ENCODE measurements around the gene IFNA10. TPM values are rescaled to one million over a fixed set of nuclear protein-coding genes. Genes with fewer than 3 reads are reported as not detected.
A peak's percentile ranks its signal among the peaks of the same experiment; 100 is the strongest.
"Not testable (repeated sequence)": the region's sequence is repeated elsewhere in the genome, so short reads cannot be mapped to it uniquely, and the experiment has no call there.

The IFNA10 gene
- polyA plus RNA-seq (ENCODE audit: insufficient read length in 4 of 4) = not detected

DNA sequence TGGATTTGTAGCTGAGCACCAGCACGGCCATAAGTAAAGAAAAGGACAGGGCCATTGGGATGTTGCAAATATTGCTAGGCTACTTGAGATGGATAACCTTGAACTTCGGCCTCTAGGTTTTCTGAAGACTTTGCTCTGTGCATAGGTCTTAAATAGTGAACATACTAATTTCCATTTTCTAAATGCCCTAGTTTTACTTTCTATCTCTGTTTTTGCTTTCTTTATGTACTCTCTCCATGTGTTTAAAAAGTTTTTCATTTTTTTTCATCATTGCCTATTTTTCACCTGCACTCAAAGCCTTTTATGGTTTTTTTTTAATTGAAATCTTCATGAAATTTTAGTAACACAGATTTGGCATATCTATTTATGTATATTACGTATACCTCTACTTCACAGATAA is at the start of gene IFNA10:
Gene IFNA10, minus strand, starts transcription at position 101 of the 400 bp plus-strand sequence. Its CDS starts 46 bp downstream, at position 55.
- DNase-seq (ENCODE audit: low read depth in 4 of 4, low spot score in 2 of 4) = not testable (repeated sequence)

GRCh38 chr9:21255538-21256212 is 48.7 kb upstream of the IFNA10 start:
- DNase-seq (ENCODE audit: low read depth in 4 of 4, low spot score in 2 of 4) = no peak

GRCh38 chr9:21252721-21253547 is 46.0 kb upstream of the IFNA10 start:
- DNase-seq (ENCODE audit: low read depth in 4 of 4, low spot score in 2 of 4) = peak in 2 of 4 donors; percentile 6 to 11

DNA sequence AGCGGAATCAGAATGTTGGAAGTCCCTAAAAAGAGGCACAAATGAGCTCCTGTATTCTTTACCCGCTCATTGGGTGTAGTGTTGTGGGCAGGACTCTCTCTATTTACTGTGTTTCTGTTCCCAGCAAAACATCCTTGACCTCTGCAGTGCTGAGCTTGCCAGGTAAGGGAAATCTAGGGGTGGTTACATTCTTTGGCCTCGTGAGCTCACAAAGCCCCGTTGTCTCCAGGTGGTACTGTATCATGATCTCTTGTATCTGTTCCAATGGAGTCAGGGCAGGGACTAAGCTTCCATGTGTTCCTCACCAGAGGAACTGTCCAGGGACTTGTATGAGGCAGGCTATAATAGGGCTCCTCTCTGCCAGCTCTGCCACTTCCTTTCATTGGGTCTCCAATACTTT is 44.7 kb upstream of the IFNA10 start:
- DNase-seq (ENCODE audit: low read depth in 4 of 4, low spot score in 2 of 4) = no peak

DNA sequence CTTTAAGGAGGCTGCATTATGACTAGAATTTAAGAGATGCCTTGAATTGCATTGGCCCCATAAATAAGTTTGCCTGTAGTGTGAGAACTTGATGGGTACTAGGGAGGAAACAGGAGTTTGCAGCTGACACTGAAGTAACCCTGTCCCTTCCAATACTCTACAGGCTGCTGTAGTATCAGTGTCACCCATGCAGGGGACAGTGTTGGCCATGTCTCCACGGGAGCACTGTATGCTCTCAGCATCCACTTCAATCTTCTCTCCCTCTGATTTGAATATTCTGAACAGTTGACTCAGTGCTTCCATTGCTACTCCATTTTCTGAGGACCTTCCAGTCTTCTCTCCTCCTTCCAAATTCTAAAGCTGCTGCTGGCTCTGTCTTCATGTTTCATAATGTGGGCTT is 44.2 kb upstream of the IFNA10 start:
- no peak for DNase-seq (ENCODE audit: low read depth in 4 of 4, low spot score in 2 of 4)

GRCh38 chr9:21244836-21245235 is 37.9 kb upstream of the IFNA10 start:
- no peak for DNase-seq (ENCODE audit: low read depth in 4 of 4, low spot score in 2 of 4)

GRCh38 chr9:21239911-21240310 is 33.0 kb upstream of the IFNA10 start, which contains the start of gene IFNA14:
TSS of gene IFNA14 (minus strand) at chr9:21240005. CDS start at chr9:21239935, 70 bp downstream.
- DNase-seq (ENCODE audit: low read depth in 4 of 4, low spot score in 2 of 4) = no peak

- not testable (repeated sequence) for DNase-seq (ENCODE audit: low read depth in 4 of 4, low spot score in 2 of 4)
Observed at GRCh38 chr9:21236360-21236714, 29.4 kb upstream of the IFNA10 start.

- DNase-seq (ENCODE audit: low read depth in 4 of 4, low spot score in 2 of 4) = peak in 1 of 4 donors; percentile 7
Observed at GRCh38 chr9:21235468-21236359, 28.8 kb upstream of the IFNA10 start.

DNA sequence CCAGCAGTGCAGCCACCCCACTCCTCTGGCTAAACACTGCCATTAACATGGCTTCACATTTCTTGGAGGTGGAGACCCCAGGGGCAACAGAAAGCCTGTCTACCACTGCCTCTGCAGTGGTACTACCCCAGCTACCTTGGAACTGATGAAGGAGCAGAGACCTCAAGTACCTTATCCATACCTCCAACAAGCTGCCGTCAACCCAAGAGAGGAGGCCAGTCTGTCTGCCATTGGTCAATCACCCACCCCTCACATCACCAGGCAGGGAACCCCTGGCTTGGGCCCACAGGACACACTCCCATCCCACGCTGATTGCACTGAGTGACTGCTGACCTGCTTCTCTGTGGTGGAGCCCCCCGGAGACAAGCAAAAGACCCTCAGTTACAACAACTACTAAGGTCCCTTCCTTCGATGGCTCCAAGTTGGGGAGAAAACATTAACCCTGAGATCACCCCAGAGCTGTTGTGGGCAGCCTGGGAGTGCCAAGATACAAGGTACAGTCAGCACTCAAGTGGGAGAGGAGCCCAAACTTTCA is 27.3 kb upstream of the IFNA10 start:
- DNase-seq (ENCODE audit: low read depth in 4 of 4, low spot score in 2 of 4) = no peak

- DNase-seq (ENCODE audit: low read depth in 4 of 4, low spot score in 2 of 4) = no peak
Observed at GRCh38 chr9:21233258-21233657, 26.3 kb upstream of the IFNA10 start.

- no peak for DNase-seq (ENCODE audit: low read depth in 4 of 4, low spot score in 2 of 4)
Observed at GRCh38 chr9:21228122-21228521, 21.2 kb upstream of the IFNA10 start, which contains the start of gene IFNA17. TSS of gene IFNA17 (minus strand) at chr9:21228222. CDS start at chr9:21228173, 49 bp downstream.

DNA sequence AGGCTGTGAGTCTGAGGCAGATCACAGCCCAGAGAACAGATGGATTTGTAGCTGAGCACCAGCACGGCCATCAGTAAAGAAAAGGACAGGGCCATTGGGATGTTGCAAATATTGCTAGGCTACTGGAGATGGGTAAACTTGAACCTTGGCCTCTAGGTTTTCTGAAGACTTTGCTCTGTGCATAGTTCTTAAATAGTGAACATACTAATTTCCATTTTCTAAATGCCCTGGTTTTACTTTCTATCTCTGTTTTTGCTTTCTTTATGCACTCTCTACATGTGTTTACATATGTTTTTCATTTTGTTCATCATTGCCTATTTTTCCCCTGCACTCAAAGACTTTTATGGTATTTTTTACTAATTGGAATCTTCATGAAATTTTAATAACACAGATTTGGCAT is 10.3 kb upstream of the IFNA10 start, which contains the start of gene IFNA16:
Gene IFNA16, minus strand, starts transcription at position 101 of the 400 bp plus-strand sequence. Its CDS starts 6 bp downstream, at position 95.
- not testable (repeated sequence) for DNase-seq (ENCODE audit: low read depth in 4 of 4, low spot score in 2 of 4)

- not testable (repeated sequence) for DNase-seq (ENCODE audit: low read depth in 4 of 4, low spot score in 2 of 4)
Observed at GRCh38 chr9:21213411-21214326, 6.7 kb upstream of the IFNA10 start.

- not testable (repeated sequence) for DNase-seq (ENCODE audit: low read depth in 4 of 4, low spot score in 2 of 4)
Observed at GRCh38 chr9:21212160-21212559, 5.2 kb upstream of the IFNA10 start.

GRCh38 chr9:21210782-21211181 is 3.8 kb upstream of the IFNA10 start:
- DNase-seq (ENCODE audit: low read depth in 4 of 4, low spot score in 2 of 4) = not testable (repeated sequence)

- no peak for DNase-seq (ENCODE audit: low read depth in 4 of 4, low spot score in 2 of 4)
Observed at GRCh38 chr9:21210311-21210710, 3.4 kb upstream of the IFNA10 start.

GRCh38 chr9:21205204-21205603 is 1.7 kb downstream of the IFNA10 start:
- no peak for DNase-seq (ENCODE audit: low read depth in 4 of 4, low spot score in 2 of 4)

- DNase-seq (ENCODE audit: low read depth in 4 of 4, low spot score in 2 of 4) = not testable (repeated sequence)
Observed at GRCh38 chr9:21202105-21202504, 4.8 kb downstream of the IFNA10 start, which contains the start of gene IFNA7. TSS of gene IFNA7 (minus strand) at chr9:21202205. CDS start at chr9:21202165, 40 bp downstream.
